ENCODE measurements around the gene ZCCHC18. TPM values are rescaled to one million over a fixed set of nuclear protein-coding genes. Genes with fewer than 3 reads are reported as not detected.

ZCCHC18 gene
- polyA plus RNA-seq, 2 of the 4 experiments (the other 2 are of a cell fraction), result 0.19 to 0.35 TPM

DNA sequence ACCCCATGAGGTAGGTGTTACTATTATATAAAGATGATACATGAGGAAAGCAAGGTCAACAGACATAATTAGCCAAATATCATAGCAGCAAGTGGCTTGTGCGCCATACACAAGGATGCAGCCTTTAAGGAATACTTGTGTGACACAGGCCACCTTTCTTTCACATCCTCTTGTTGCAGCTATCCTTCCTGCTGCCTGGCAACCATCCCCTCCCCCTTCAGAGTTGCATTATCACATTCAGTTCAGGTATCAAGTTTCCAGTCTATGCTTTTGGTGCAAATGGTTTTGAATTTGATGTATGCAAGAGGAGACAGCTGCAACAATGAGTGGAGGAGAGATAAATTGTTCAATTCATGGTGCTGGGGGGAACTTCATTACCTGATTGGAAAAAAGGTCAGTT, 6.4 kb downstream of the ZCCHC18 start:
- H3K4me2 ChIP-seq, result no peak overlapping the region
- POLR2A ChIA-PET, result no interaction called here
- H3K4me1 ChIP-seq, result no peaks in the 10 kb centered on the region
- no peak for FAIRE-seq
- no peak overlapping the region for H3K27ac ChIP-seq
- H3K9me3 ChIP-seq, result no peaks in the 10 kb centered on the region
- H3K4me3 ChIP-seq, result no peak overlapping the region
- no peak for TF ChIP-seq NPAS2 (CRISPR knock-in tag; IDR thresholded peaks at IDR 0.05; ENCODE audit: borderline replicate concordance)
- no peak for TF ChIP-seq PHF8 (IDR thresholded peaks at IDR 0.05; ENCODE audit: borderline replicate concordance, low read depth)
- TF ChIP-seq, protein P1, sequence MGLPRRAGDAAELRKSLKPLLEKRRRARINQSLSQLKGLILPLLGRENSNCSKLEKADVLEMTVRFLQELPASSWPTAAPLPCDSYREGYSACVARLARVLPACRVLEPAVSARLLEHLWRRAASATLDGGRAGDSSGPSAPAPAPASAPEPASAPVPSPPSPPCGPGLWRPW (IDR thresholded peaks at IDR 0.05), result no peak
- TF ChIP-seq HDAC2 (IDR thresholded peaks at IDR 0.05), result no peak
- no peak for TF ChIP-seq ZNF302 (CRISPR knock-in tag; IDR thresholded peaks at IDR 0.05)
- TF ChIP-seq ESRRA (IDR thresholded peaks at IDR 0.05; ENCODE audit: borderline replicate concordance, low read length), result no peak
- TF ChIP-seq, protein P2, sequence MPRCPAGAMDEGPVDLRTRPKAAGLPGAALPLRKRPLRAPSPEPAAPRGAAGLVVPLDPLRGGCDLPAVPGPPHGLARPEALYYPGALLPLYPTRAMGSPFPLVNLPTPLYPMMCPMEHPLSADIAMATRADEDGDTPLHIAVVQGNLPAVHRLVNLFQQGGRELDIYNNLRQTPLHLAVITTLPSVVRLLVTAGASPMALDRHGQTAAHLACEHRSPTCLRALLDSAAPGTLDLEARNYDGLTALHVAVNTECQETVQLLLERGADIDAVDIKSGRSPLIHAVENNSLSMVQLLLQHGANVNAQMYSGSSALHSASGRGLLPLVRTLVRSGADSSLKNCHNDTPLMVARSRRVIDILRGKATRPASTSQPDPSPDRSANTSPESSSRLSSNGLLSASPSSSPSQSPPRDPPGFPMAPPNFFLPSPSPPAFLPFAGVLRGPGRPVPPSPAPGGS (IDR thresholded peaks at IDR 0.05), result no peak
- no peak for TF ChIP-seq KDM1A (IDR thresholded peaks at IDR 0.05; ENCODE audit: low read depth)
- TF ChIP-seq NFE2L2 (conservative IDR thresholded peaks at IDR 0.05; ENCODE audit: low read length), result no peak
- CTCF ChIA-PET, result interaction anchor here (2.2 kb wide), 1 partner anchor 22 kb away, joined by 5 read pairs; no protein-coding TSS in a partner anchor
- no peak for DNase-seq (ENCODE audit: low read depth in 1 of 2, low spot score in 1 of 2)
- ATAC-seq, result no peak
- WGBS (ENCODE audit: missing lambda C conversion rate), result 91% methylated on average over 1 of the region's 1 CpG

GRCh38 chrX:104122829-104123228, 10.5 kb downstream of the ZCCHC18 start:
- Histone ChIP-seq H3K27ac (no peak overlapping the region), H3K9me3 (no peaks in the 10 kb centered on the region), H3K4me2 (no peak overlapping the region), H3K4me3 (no peak overlapping the region), H3K4me1 (no peaks in the 10 kb centered on the region)
- FAIRE-seq (no peak), ATAC-seq (no peak), DNase-seq (ENCODE audit: low read depth in 1 of 2, low spot score in 1 of 2) (no peak)
- no peak for TF ChIP-seq BHLHE40 (IDR thresholded peaks at IDR 0.05; ENCODE audit: low read depth, low read length)
- TF ChIP-seq ZNF302 (CRISPR knock-in tag; IDR thresholded peaks at IDR 0.05), result no peak
- no peak for TF ChIP-seq PBX3 (IDR thresholded peaks at IDR 0.05)
- TF ChIP-seq, protein P3, sequence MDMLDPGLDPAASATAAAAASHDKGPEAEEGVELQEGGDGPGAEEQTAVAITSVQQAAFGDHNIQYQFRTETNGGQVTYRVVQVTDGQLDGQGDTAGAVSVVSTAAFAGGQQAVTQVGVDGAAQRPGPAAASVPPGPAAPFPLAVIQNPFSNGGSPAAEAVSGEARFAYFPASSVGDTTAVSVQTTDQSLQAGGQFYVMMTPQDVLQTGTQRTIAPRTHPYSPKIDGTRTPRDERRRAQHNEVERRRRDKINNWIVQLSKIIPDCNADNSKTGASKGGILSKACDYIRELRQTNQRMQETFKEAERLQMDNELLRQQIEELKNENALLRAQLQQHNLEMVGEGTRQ (IDR thresholded peaks at IDR 0.05), result no peak
- POLR2A ChIA-PET, result no interaction called here
- 87% methylated on average over 5 of the region's 5 CpGs for WGBS (ENCODE audit: missing lambda C conversion rate)
- CTCF ChIA-PET, result interaction anchor here (0.6 to 2.5 kb wide), 2 partner anchors 14 to 634 kb away, joined by 4 to 7 read pairs; no protein-coding TSS in a partner anchor

- Histone ChIP-seq H3K4me2 (no peak overlapping the region), H3K9me3 (no peaks in the 10 kb centered on the region), H3K4me3 (no peak overlapping the region), H3K4me1 (no peaks in the 10 kb centered on the region), H3K27ac (no peak overlapping the region)
- no peak for ATAC-seq
- FAIRE-seq, result no peak
- TF ChIP-seq CHD4 (IDR thresholded peaks at IDR 0.05; ENCODE audit: borderline replicate concordance) (no peak), CHD2 (IDR thresholded peaks at IDR 0.05; ENCODE audit: low read length, partially characterized antibody) (no peak), CTCF (IDR thresholded peaks at IDR 0.05) (no peak), ATOH8 (CRISPR knock-in tag; IDR thresholded peaks at IDR 0.05; ENCODE audit: low read depth) (no peak), ESRRA (IDR thresholded peaks at IDR 0.05; ENCODE audit: borderline replicate concordance, low read length) (no peak), ZSCAN20 (CRISPR knock-in tag; IDR thresholded peaks at IDR 0.05) (no peak), MAFK (IDR thresholded peaks at IDR 0.05; ENCODE audit: partially characterized antibody) (no peak), HOXB5 (CRISPR knock-in tag; IDR thresholded peaks at IDR 0.05) (no peak), JUNB (IDR thresholded peaks at IDR 0.05) (no peak), TFCP2L1 (CRISPR knock-in tag; IDR thresholded peaks at IDR 0.05) (no peak)
- no peak for DNase-seq (ENCODE audit: low read depth in 1 of 2, low spot score in 1 of 2)
- ChIA-PET POLR2A (no interaction called here), CTCF (no interaction called here)
- 55% methylated on average over 2 of the region's 2 CpGs for WGBS (ENCODE audit: missing lambda C conversion rate)
These were observed 14.5 kb downstream of the ZCCHC18 start for GRCh38 chrX:104126856-104127255.
